Neural progenitor cell (in vitro differentiated cells): Measurements from ENCODE around the gene ACP3.

Experiments used
- EZH2 ChIP-seq: fragments of 200-600 bp; sonication (generic); IDR thresholded peaks from 2 replicates; pipeline ENCODE4 v1.6.1; 2017; ENCODE audit warnings: antibody characterized with exemption, mild to moderate bottlenecking, moderate library complexity
- TF ChIP-seq, protein P1 (sequence below): fragments of 200-600 bp; sonication (generic); IDR thresholded peaks from 2 replicates; pipeline ENCODE4 v1.5.1; 2017; ENCODE audit warnings: antibody characterized with exemption, mild to moderate bottlenecking

DNA sequence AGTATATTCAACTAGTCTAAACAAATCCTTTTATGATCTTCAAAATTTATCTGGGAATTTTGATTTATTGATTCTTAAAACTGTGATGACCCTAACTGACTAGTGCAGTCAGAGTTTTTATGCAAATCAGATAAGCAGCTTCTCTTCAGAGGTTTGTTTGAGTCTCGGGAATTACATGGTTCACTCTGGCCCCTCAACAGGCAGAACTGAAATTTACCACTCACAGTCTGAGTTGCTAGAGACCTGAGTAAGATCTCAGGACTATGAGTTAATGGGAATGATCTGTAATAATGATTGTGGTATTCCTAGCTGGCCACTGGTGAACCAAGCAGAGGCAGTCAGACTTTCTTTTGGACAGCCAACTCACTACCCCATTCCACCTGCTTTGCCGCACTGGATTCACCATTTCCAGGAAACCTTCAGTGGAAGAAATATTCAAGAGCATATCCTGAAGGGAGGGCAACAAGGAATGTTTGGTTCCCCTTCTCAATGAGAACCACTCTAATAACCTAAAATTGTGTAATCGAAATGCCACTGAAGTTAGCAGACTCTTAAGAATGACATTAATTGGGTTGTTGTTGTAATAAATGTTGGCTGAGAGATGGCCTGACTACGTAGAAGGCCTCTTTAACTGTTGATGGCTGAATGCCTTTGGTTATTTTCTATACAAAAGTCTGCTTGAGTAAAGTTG lies 88.5 kb downstream of the ACP3 start:
- TF ChIP-seq, protein P1, sequence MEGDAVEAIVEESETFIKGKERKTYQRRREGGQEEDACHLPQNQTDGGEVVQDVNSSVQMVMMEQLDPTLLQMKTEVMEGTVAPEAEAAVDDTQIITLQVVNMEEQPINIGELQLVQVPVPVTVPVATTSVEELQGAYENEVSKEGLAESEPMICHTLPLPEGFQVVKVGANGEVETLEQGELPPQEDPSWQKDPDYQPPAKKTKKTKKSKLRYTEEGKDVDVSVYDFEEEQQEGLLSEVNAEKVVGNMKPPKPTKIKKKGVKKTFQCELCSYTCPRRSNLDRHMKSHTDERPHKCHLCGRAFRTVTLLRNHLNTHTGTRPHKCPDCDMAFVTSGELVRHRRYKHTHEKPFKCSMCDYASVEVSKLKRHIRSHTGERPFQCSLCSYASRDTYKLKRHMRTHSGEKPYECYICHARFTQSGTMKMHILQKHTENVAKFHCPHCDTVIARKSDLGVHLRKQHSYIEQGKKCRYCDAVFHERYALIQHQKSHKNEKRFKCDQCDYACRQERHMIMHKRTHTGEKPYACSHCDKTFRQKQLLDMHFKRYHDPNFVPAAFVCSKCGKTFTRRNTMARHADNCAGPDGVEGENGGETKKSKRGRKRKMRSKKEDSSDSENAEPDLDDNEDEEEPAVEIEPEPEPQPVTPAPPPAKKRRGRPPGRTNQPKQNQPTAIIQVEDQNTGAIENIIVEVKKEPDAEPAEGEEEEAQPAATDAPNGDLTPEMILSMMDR, result no peak
- TF ChIP-seq EZH2, result no peak
